ENCODE data around the gene DZIP1.
"Not testable (repeated sequence)": the region's sequence is repeated elsewhere in the genome, so short reads cannot be mapped to it uniquely, and the experiment has no call there.

DZIP1 gene

GRCh38 chr13:95601906-95602305, 42.6 kb downstream of the DZIP1 start:
- no peak for DNase-seq

GRCh38 chr13:95601216-95601615, 43.3 kb downstream of the DZIP1 start:
- DNase-seq, result no peak

GRCh38 chr13:95596701-95597100, 47.8 kb downstream of the DZIP1 start:
- DNase-seq, result no peak

GRCh38 chr13:95593462-95593861, 51.0 kb downstream of the DZIP1 start:
- no peak for DNase-seq

- no peak for DNase-seq
These were observed 55.8 kb downstream of the DZIP1 start for GRCh38 chr13:95588721-95589120.

GRCh38 chr13:95588134-95588533, 56.4 kb downstream of the DZIP1 start:
- DNase-seq, result no peak

GRCh38 chr13:95585867-95586266, 58.6 kb downstream of the DZIP1 start:
- no peak for DNase-seq

GRCh38 chr13:95579303-95579702, 65.2 kb downstream of the DZIP1 start:
- DNase-seq, result no peak

- DNase-seq, result no peak
These were observed 71.3 kb downstream of the DZIP1 start for GRCh38 chr13:95573221-95573620.

- DNase-seq, result no peak
These were observed 72.6 kb downstream of the DZIP1 start for GRCh38 chr13:95571941-95572340.

- no peak for DNase-seq
These were observed 74.5 kb downstream of the DZIP1 start for GRCh38 chr13:95570016-95570415.

- no peak for DNase-seq
These were observed 76.4 kb downstream of the DZIP1 start for GRCh38 chr13:95568131-95568530.

GRCh38 chr13:95565758-95566157, 78.7 kb downstream of the DZIP1 start:
- DNase-seq, result not testable (repeated sequence)

- no peak for DNase-seq
These were observed 79.7 kb downstream of the DZIP1 start for GRCh38 chr13:95564733-95565291.

- DNase-seq, result no peak
These were observed 80.4 kb downstream of the DZIP1 start for GRCh38 chr13:95564091-95564490.

- no peak for DNase-seq
These were observed 84.1 kb downstream of the DZIP1 start for GRCh38 chr13:95560387-95560786.

- DNase-seq, result no peak
These were observed 85.4 kb downstream of the DZIP1 start for GRCh38 chr13:95559100-95559499.

- no peak for DNase-seq
These were observed 87.5 kb downstream of the DZIP1 start for GRCh38 chr13:95557013-95557412.

- DNase-seq, result no peak
These were observed 90.7 kb downstream of the DZIP1 start for GRCh38 chr13:95553581-95554385.

- DNase-seq, result no peak
These were observed 91.7 kb downstream of the DZIP1 start, which contains the start of gene CLDN10 for GRCh38 chr13:95552539-95553441. CLDN10 (plus strand) TSS chr13:95552720; CDS start chr13:95552754, 34 bp downstream.

- no peak for DNase-seq
These were observed 92.3 kb downstream of the DZIP1 start for GRCh38 chr13:95552208-95552538.

- no peak for DNase-seq
These were observed 96.9 kb downstream of the DZIP1 start for GRCh38 chr13:95547531-95548167.

- DNase-seq, result no peak
These were observed 97.6 kb downstream of the DZIP1 start for GRCh38 chr13:95546919-95547318.
